RWPE2 (cell line): Measurements from ENCODE around the gene CDC42EP2.

ENCODE experiments used
- ATAC-seq: fragments of 200-7000 bp; cut with Tn5 transposase; 3 replicates; pipeline ENCODE4 v1.9.1; 2021; ENCODE audit warnings: low read depth
- DNase-seq: peaks from one replicate; pipeline ENCODE4 v3.0.0-alpha.2; 2020; ENCODE audit warnings: low spot score
- H3K27ac ChIP-seq: fragments of 450-650 bp; 2 replicates; pipeline ENCODE4 v1.5.1; 2017; ENCODE audit warnings: mild to moderate bottlenecking; ENCODE audit not compliant: poor library complexity, severe bottlenecking
- H3K27me3 ChIP-seq: fragments of 250-450 bp; sonication (Bioruptor Pico); 2 replicates; pipeline ENCODE4 v1.5.1; 2021; ENCODE audit warnings: mild to moderate bottlenecking, moderate library complexity; ENCODE audit not compliant: insufficient read depth, poor library complexity, severe bottlenecking
- H3K36me3 ChIP-seq: fragments of 250-450 bp; sonication (Bioruptor Pico); 2 replicates; pipeline ENCODE4 v1.5.1; 2020; ENCODE audit warnings: low read depth, mild to moderate bottlenecking, moderate library complexity
- H3K4me1 ChIP-seq: fragments of 250-450 bp; sonication (Bioruptor Pico); 2 replicates; pipeline ENCODE4 v1.5.1; 2021; ENCODE audit warnings: mild to moderate bottlenecking, moderate library complexity; ENCODE audit not compliant: insufficient read depth, poor library complexity, severe bottlenecking
- H3K4me3 ChIP-seq: fragments of 250-450 bp; sonication (Bioruptor Pico); 2 replicates; pipeline ENCODE4 v1.5.1; 2021; ENCODE audit warnings: mild to moderate bottlenecking, moderate library complexity; ENCODE audit not compliant: severe bottlenecking
- H3K9me3 ChIP-seq: fragments of 250-450 bp; sonication (Bioruptor Pico); 2 replicates; pipeline ENCODE4 v1.5.1; 2021; ENCODE audit warnings: mild to moderate bottlenecking, moderate library complexity; ENCODE audit not compliant: severe bottlenecking
- TF ChIP-seq, protein P1 (sequence below): fragments of 450-650 bp; IDR thresholded peaks from one replicate; pipeline ENCODE4 v1.5.1; 2017; ENCODE audit warnings: mild to moderate bottlenecking, moderate library complexity; ENCODE audit not compliant: poor library complexity, severe bottlenecking

Gene CDC42EP2

GRCh38 chr11:65291613-65292012 lies 23.1 kb upstream of the CDC42EP2 start:
- Histone ChIP-seq H3K36me3 (peaks cover 90% of the 10 kb centered on the region), H3K27ac (peak overlapping the region; percentile 51)
- no peak for DNase-seq

DNA sequence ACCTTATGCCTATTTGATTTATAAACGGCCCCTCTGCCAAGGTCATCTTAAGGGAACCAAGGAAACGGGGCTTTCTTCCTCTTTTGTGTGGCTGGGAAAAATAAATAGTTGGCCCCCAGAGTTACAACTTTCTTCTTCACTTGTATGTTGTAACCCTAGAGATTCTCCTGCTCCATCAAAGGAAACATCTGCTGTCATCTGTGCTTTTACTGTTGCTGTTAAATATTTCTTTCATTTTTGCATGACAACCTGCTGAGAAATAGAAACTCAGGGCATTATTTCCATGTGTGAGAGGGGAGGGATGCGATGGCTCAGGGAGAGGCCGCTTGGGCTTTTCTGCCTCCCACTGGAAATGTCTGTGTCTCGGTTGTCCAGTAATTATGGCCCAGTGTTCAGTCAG lies 21.8 kb upstream of the CDC42EP2 start:
- Histone ChIP-seq H3K4me1 (peaks cover 14% of the 10 kb centered on the region), H3K27ac (peak overlapping the region; percentile 51), H3K4me3 (no peak overlapping the region), H3K36me3 (peaks cover 84% of the 10 kb centered on the region), H3K27me3 (no peaks in the 10 kb centered on the region), H3K9me3 (no peaks in the 10 kb centered on the region)
- ATAC-seq = no peak
- no peak for DNase-seq
- TF ChIP-seq, protein P1, sequence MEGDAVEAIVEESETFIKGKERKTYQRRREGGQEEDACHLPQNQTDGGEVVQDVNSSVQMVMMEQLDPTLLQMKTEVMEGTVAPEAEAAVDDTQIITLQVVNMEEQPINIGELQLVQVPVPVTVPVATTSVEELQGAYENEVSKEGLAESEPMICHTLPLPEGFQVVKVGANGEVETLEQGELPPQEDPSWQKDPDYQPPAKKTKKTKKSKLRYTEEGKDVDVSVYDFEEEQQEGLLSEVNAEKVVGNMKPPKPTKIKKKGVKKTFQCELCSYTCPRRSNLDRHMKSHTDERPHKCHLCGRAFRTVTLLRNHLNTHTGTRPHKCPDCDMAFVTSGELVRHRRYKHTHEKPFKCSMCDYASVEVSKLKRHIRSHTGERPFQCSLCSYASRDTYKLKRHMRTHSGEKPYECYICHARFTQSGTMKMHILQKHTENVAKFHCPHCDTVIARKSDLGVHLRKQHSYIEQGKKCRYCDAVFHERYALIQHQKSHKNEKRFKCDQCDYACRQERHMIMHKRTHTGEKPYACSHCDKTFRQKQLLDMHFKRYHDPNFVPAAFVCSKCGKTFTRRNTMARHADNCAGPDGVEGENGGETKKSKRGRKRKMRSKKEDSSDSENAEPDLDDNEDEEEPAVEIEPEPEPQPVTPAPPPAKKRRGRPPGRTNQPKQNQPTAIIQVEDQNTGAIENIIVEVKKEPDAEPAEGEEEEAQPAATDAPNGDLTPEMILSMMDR = no peak

More at GRCh38 chr11:65291613-65292012, 23.1 kb upstream of the CDC42EP2 start:
- TF ChIP-seq, protein P1 = no peak
- no peak overlapping the region for H3K4me3 ChIP-seq
- peak; percentile 67 for ATAC-seq
- no peaks in the 10 kb centered on the region for H3K9me3 ChIP-seq
- H3K27me3 ChIP-seq = no peaks in the 10 kb centered on the region
- H3K4me1 ChIP-seq = peaks cover 14% of the 10 kb centered on the region

- Histone ChIP-seq H3K4me1 (peaks cover 14% of the 10 kb centered on the region), H3K27me3 (no peaks in the 10 kb centered on the region), H3K36me3 (peaks cover 85% of the 10 kb centered on the region), H3K9me3 (no peaks in the 10 kb centered on the region), H3K4me3 (no peak overlapping the region), H3K27ac (no peak overlapping the region)
- ATAC-seq (no peak), DNase-seq (no peak)
- TF ChIP-seq, protein P1 = no peak
These were observed 20.7 kb upstream of the CDC42EP2 start for GRCh38 chr11:65293909-65294381.

- TF ChIP-seq, protein P1 = no peak
- Histone ChIP-seq H3K9me3 (no peaks in the 10 kb centered on the region), H3K27me3 (no peaks in the 10 kb centered on the region), H3K4me3 (no peak overlapping the region), H3K36me3 (peaks cover 77% of the 10 kb centered on the region), H3K4me1 (peaks cover 14% of the 10 kb centered on the region), H3K27ac (no peak overlapping the region)
- DNase-seq (no peak), ATAC-seq (no peak)
These were observed 19.7 kb upstream of the CDC42EP2 start for GRCh38 chr11:65295001-65295400.

- Histone ChIP-seq H3K4me3 (no peak overlapping the region), H3K4me1 (peaks cover 13% of the 10 kb centered on the region), H3K9me3 (no peaks in the 10 kb centered on the region), H3K27ac (no peak overlapping the region), H3K36me3 (peaks cover 71% of the 10 kb centered on the region), H3K27me3 (no peaks in the 10 kb centered on the region)
- ATAC-seq = no peak
- TF ChIP-seq, protein P1 = no peak
- no peak for DNase-seq
These were observed 18.9 kb upstream of the CDC42EP2 start for GRCh38 chr11:65295571-65296341.
